GM23338 (cell line): ENCODE results near the gene NUP205.

ENCODE experiments used
- CTCF ChIP-seq, 2 experiments: fragments of 200-600 bp in 1 of 2; sonication (generic) in 1 of 2; conservative IDR thresholded peaks; 2 replicates each; pipeline versions ENCODE4 v1.5.1 to v1.6.1; 2016 to 2017; ENCODE audit warnings: antibody characterized with exemption in 2 of 2, low read depth in 2 of 2, mild to moderate bottlenecking in 2 of 2, moderate library complexity in 1 of 2
- ETS1 ChIP-seq: IDR thresholded peaks from 2 replicates; pipeline ENCODE4 v1.6.1; 2016; ENCODE audit warnings: antibody characterized with exemption
- POLR2AphosphoS5 ChIP-seq: IDR thresholded peaks from 2 replicates; pipeline ENCODE4 v1.6.1; 2016; ENCODE audit warnings: antibody characterized with exemption, low read depth
- REST ChIP-seq: IDR thresholded peaks from one replicate; pipeline ENCODE4 v1.6.1; 2018; ENCODE audit warnings: antibody characterized with exemption; ENCODE audit not compliant: unreplicated experiment

- no peak for TF ChIP-seq CTCF (conservative IDR thresholded peaks at IDR 0.05; ENCODE audit: low read depth in 2 of 2)
- TF ChIP-seq REST = no peak
- TF ChIP-seq POLR2AphosphoS5 = no peak
- no peak for TF ChIP-seq ETS1
Measured at GRCh38 chr7:135618510-135618909, 60.8 kb downstream of the NUP205 start.
